Cardiac muscle cell (in vitro differentiated cells and primary cell): Measurements from ENCODE around the gene NPHS2. TPM values are rescaled to one million over a fixed set of nuclear protein-coding genes. Genes with fewer than 3 reads are reported as not detected.
A peak's percentile ranks its signal among the peaks of the same experiment; 100 is the strongest.

Experiments used
- DNase-seq, 2 donors: peaks; one replicate each; pipeline versions ENCODE4 v3.0.0 to v3.0.0-alpha.2; 2010 to 2017; ENCODE audit warnings: low read depth in 1 of 2, low spot score in 1 of 2
- H3K27ac ChIP-seq: fragments of 200-600 bp; sonication (generic); 2 replicates; pipeline ENCODE4 v1.5.1; 2016
- H3K27me3 ChIP-seq: fragments of 200-600 bp; sonication (generic); 2 replicates; pipeline ENCODE4 v1.6.0; 2016; ENCODE audit warnings: control low read depth
- H3K36me3 ChIP-seq: fragments of 200-600 bp; sonication (generic); 2 replicates; pipeline ENCODE4 v1.5.1; 2016; ENCODE audit warnings: control low read depth
- H3K4me1 ChIP-seq: fragments of 200-600 bp; sonication (generic); 2 replicates; pipeline ENCODE4 v1.8.1; 2017; ENCODE audit warnings: low read depth, mild to moderate bottlenecking, mixed run types
- H3K4me3 ChIP-seq: fragments of 200-600 bp; sonication (generic); 2 replicates; pipeline ENCODE4 v1.5.1; 2016; ENCODE audit warnings: mild to moderate bottlenecking
- H3K9me3 ChIP-seq: fragments of 200-600 bp; sonication (generic); 2 replicates; pipeline ENCODE4 v1.5.1; 2017; ENCODE audit warnings: low read depth, mild to moderate bottlenecking, control low read depth
- CTCF ChIP-seq: IDR thresholded peaks from 2 replicates; pipeline ENCODE4 v1.5.1; 2012; ENCODE audit warnings: low read depth, mild to moderate bottlenecking, low read length
- polyA plus RNA-seq: library from polyadenylated mRNA; unstranded; fragments of >200 nt; fragmentation: Nextera tagmentation; extraction: Ambion mirVana; gene quantifications from 2 replicates; pipeline ENCODE4 v1.2.1, GENCODE V29; 2016
- total RNA-seq: library from RNA; depleted of rRNA; stranded (reverse); fragments of >200 nt; gene quantifications from 2 replicates; pipeline ENCODE4 v1.2.3, GENCODE V29; 2016

NPHS2 gene
- total and polyA plus RNA-seq, 2 experiments from 2014 or later: not detected

- H3K36me3 ChIP-seq: no peaks in the 10 kb centered on the region
- H3K4me1 ChIP-seq: no peaks in the 10 kb centered on the region
- H3K9me3 ChIP-seq: no peaks in the 10 kb centered on the region
- H3K27me3 ChIP-seq: peaks cover 55% of the 10 kb centered on the region
- H3K27ac ChIP-seq: no peak within 1 kb of the TSS
- peak within 1 kb of the TSS; percentile 9 for H3K4me3 ChIP-seq
- no peak for TF ChIP-seq CTCF
- peak; percentile 18 to 25 for DNase-seq
Measured at GRCh38 chr1:179591592-179592580, 16.1 kb upstream of the NPHS2 start, which contains the start of gene TDRD5. TDRD5 (plus strand) TSS chr1:179591832; CDS start chr1:179592616, 784 bp downstream.

GRCh38 chr1:179591253-179591591 lies 15.5 kb upstream of the NPHS2 start:
- Histone ChIP-seq H3K4me3 (no peak overlapping the region), H3K27me3 (peaks cover 55% of the 10 kb centered on the region)
- no peak for TF ChIP-seq CTCF

GRCh38 chr1:179590671-179591070 lies 14.9 kb upstream of the NPHS2 start:
- H3K27ac ChIP-seq: no peak overlapping the region
- H3K27me3 ChIP-seq: peaks cover 52% of the 10 kb centered on the region
- H3K4me3 ChIP-seq: no peak overlapping the region
- no peaks in the 10 kb centered on the region for H3K9me3 ChIP-seq
- H3K36me3 ChIP-seq: no peaks in the 10 kb centered on the region
- no peaks in the 10 kb centered on the region for H3K4me1 ChIP-seq
- TF ChIP-seq CTCF: no peak
- DNase-seq: no peak

More at GRCh38 chr1:179591253-179591591, 15.5 kb upstream of the NPHS2 start:
- no peaks in the 10 kb centered on the region for H3K4me1 ChIP-seq
- H3K9me3 ChIP-seq: no peaks in the 10 kb centered on the region
- DNase-seq: no peak
- no peaks in the 10 kb centered on the region for H3K36me3 ChIP-seq
- H3K27ac ChIP-seq: no peak overlapping the region

GRCh38 chr1:179589509-179589908 lies 13.8 kb upstream of the NPHS2 start:
- DNase-seq: no peak
- no peaks in the 10 kb centered on the region for H3K36me3 ChIP-seq
- no peaks in the 10 kb centered on the region for H3K4me1 ChIP-seq
- H3K4me3 ChIP-seq: no peak overlapping the region
- no peak overlapping the region for H3K27ac ChIP-seq
- no peak for TF ChIP-seq CTCF
- H3K9me3 ChIP-seq: no peaks in the 10 kb centered on the region
- H3K27me3 ChIP-seq: peaks cover 41% of the 10 kb centered on the region

GRCh38 chr1:179588425-179589024 lies 12.8 kb upstream of the NPHS2 start:
- H3K4me1 ChIP-seq: no peaks in the 10 kb centered on the region
- no peak overlapping the region for H3K27ac ChIP-seq
- H3K36me3 ChIP-seq: no peaks in the 10 kb centered on the region
- H3K27me3 ChIP-seq: peaks cover 31% of the 10 kb centered on the region
- TF ChIP-seq CTCF: no peak
- no peak overlapping the region for H3K4me3 ChIP-seq
- peak in 1 of 2 donors; percentile 12 for DNase-seq
- no peaks in the 10 kb centered on the region for H3K9me3 ChIP-seq
